ENCODE results near the gene RABGAP1L. TPM values are rescaled to one million over a fixed set of nuclear protein-coding genes. Genes with fewer than 3 reads are reported as not detected.
"Not testable (repeated sequence)": the region's sequence is repeated elsewhere in the genome, so short reads cannot be mapped to it uniquely, and the experiment has no call there.

Gene RABGAP1L
- total RNA-seq, 1 donor from 2014 or later = 53.6 TPM

DNA sequence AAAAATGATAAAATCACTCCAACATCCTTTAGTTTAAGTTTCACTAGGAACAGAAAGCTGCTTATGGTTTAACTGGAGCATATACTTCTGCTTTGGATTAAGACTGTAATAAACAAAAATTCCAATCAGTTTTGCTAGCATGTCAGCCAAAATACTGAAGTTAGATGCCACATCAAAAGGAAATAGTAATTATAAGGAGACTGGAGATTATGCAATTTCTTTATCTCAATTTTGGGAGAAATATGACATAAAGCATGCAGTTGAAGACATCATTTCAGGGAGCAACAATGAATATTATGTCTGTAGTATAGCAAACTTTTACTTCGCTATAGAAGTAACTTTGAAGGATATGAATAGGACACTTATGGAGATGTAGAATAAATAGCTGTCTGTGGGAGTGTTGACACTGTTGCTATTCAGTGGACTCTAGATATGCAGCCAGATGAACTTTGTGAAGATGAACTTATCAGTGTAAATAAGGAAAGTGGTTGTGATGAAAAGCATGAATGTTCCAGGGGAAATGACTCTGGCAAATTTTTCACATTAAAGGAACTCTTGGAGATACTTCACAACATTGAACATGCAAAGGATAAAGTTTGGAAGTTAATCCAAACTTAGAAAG lies 107.8 kb downstream of the RABGAP1L start:
- DNase-seq (no peak), ATAC-seq (ENCODE audit: poor library complexity) (peak; percentile 74)
- intact Hi-C loops (cut with DNase I) = no loop called here

DNA sequence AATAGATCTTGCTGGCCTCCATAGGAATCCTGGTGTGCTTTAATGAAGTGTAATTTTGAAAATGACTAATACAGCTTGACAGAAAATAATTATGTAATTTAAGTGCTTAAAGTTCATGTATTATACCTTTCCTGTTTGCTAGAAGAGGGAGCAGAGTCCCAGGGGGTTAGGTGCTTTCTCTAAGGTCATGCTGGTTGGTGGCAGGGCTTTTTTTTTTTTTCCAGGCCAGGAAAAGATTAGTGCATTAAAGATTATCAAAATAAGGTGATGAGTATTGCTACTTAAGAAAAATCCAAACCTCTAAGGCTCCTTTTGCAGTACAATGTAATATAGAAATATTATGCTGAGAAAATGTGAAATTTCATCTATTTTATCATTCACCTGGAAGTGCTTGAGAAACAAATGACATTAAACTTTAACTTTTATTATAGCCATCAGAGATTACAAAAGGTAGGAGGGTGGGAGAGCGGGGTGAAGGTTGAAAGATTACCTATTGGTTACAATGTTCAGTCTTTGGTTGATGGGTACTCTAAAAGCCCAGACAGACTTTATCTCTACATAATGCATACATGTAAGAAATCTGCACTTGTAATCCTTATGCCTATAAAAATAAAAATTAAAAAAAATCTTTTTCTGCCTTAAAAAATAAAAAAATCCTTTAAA lies 110.8 kb downstream of the RABGAP1L start:
- intact Hi-C loops (cut with DNase I) = no loop called here
- ATAC-seq (ENCODE audit: poor library complexity) (no peak), DNase-seq (no peak)

DNA sequence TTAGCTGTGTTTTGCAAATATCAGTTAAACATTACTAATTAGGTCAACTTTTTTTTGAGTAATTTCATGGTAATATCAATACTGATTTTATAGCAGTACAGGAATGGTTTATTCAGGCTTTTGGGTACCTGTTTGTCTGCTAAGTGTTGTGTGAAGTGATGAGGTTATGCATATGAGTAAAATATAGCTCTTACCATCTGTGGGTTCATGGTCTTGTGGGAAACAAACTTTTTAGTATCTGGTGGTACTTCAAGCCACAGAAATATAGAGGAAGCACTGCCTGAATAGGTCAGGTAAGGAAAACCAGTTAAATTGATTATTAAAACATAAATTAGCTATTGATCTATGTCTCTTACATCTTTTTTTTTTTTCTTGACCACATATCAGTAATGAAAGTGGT lies 113.9 kb downstream of the RABGAP1L start:
- DNase-seq = no peak
- ATAC-seq (ENCODE audit: poor library complexity) = no peak
- intact Hi-C loops (cut with DNase I) = no loop called here

GRCh38 chr1:174273776-174274175 lies 114.5 kb downstream of the RABGAP1L start:
- ATAC-seq (ENCODE audit: poor library complexity) (no peak), DNase-seq (no peak)
- intact Hi-C loops (cut with DNase I) = no loop called here

- DNase-seq (no peak), ATAC-seq (ENCODE audit: poor library complexity) (no peak)
- intact Hi-C loops (cut with DNase I) = no loop called here
These were observed 115.1 kb downstream of the RABGAP1L start for GRCh38 chr1:174274452-174274851.

GRCh38 chr1:174274884-174275283 lies 115.6 kb downstream of the RABGAP1L start:
- ATAC-seq (ENCODE audit: poor library complexity) = no peak
- no peak for DNase-seq
- intact Hi-C loops (cut with DNase I) = no loop called here

DNA sequence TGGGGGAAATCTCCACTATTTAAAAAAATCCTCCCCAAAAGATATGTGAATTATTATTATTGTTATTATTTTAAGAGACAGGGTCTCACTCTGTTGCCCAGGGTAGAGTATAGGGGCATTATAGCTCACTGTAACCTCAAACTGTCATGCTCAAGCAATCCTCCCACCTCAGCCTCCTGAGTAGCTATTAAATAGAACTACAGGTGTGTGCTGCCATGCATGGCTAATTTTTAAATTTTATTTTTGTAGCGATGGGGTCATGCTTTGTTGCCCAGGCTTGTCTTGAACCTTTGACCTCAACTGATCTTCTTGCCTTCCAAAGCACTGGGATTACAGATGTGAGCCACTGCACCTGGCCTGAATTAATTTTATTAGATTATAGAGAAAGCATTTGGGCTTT lies 116.8 kb downstream of the RABGAP1L start:
- DNase-seq = no peak
- intact Hi-C loops (cut with DNase I) = no loop called here
- ATAC-seq (ENCODE audit: poor library complexity) = no peak

GRCh38 chr1:174284052-174284451 lies 124.7 kb downstream of the RABGAP1L start:
- intact Hi-C loops (cut with DNase I) = no loop called here
- no peak for ATAC-seq (ENCODE audit: poor library complexity)
- no peak for DNase-seq

DNA sequence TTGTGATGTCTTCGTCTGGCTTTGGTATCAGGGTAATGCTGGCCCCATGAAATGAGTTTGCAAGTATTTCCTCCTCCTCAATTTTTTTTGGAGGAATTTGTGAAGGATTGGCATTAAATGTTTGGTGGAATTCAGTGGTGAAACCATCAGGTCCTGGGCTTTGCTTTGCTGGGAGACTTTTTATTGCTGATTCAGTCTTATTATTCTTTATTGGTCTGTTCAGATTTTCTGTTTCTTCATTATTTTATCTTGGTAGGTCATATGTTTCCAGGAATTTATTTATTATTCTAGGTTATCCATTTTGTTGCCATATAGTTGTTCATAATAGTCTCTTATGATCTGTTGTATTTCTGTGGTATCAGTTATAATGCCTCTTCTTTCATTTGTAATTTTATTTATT lies 126.7 kb downstream of the RABGAP1L start:
- no peak for ATAC-seq (ENCODE audit: poor library complexity)
- intact Hi-C loops (cut with DNase I) = no loop called here
- no peak for DNase-seq

GRCh38 chr1:174289644-174290310 lies 130.5 kb downstream of the RABGAP1L start:
- intact Hi-C loops (cut with DNase I) = no loop called here
- ATAC-seq (ENCODE audit: poor library complexity) (peak; percentile 82), DNase-seq (peak; percentile 47)

DNA sequence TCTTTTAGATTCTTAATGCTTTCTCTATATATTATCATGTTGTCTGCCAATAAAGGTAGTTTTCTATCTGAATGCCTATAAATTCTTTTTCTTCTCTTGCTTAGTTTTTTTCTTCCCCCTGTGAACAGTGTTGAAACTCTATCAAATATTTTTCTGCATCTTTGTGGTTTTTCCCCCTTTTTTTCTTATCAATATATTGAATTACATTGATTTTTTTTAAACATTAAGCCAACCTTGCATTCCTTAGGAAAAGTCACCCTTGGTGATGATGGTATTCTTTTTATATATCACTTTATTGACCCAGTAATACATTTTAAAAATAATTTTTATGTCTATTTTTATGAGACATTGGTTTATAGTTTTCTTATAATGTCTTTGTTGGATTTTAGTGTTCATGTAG lies 131.7 kb downstream of the RABGAP1L start:
- DNase-seq = no peak
- intact Hi-C loops (cut with DNase I) = no loop called here
- no peak for ATAC-seq (ENCODE audit: poor library complexity)

GRCh38 chr1:174296309-174296708 lies 137.0 kb downstream of the RABGAP1L start:
- DNase-seq (no peak), ATAC-seq (ENCODE audit: poor library complexity) (no peak)
- intact Hi-C loops (cut with DNase I) = no loop called here

DNA sequence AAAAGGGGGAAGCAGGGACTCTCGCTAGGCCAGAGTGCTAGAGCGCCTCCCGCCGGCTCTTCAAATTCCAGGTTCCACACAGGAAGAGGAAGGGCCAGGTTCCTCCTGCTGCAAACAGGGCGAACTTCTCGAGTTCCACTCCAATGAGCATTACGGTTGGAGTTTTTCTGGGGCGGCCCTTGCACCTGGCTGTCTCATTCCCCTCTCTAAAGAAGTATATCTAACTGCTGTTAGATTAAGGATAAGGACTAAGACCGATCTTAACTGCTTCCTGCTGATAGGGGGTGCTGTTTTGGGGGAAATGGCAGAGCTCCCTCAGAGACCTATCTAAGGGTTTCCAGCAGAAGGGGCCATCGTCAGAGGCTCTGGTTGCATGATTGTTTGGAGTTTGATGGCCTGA lies 138.0 kb downstream of the RABGAP1L start:
- intact Hi-C loops (cut with DNase I) = no loop called here
- ATAC-seq (ENCODE audit: poor library complexity) (no peak), DNase-seq (no peak)

- ATAC-seq (ENCODE audit: poor library complexity) (no peak), DNase-seq (no peak)
- intact Hi-C loops (cut with DNase I) = no loop called here
These were observed 142.2 kb downstream of the RABGAP1L start for GRCh38 chr1:174301295-174302077.

DNA sequence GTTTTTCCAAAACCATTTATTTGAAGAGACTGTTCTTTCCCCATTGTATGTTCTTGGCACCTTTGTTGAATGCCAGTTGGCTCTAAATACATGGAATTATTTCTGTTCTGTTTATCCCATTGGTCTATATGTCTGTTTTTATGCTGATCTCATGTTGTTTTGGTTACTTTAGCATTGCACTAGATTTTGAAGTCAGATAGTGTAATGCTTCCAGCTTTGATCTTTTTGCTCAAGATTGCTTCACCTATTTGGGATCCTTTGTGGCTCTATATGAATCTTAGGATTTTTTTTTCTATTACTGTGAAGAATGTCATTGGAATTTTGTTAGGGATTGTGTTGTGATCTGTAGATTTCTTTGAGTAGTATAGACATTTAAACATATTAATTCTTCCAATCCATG lies 149.3 kb downstream of the RABGAP1L start:
- DNase-seq (no peak), ATAC-seq (ENCODE audit: poor library complexity) (no peak)
- intact Hi-C loops (cut with DNase I) = no loop called here

- ATAC-seq (ENCODE audit: poor library complexity) (no peak), DNase-seq (no peak)
- intact Hi-C loops (cut with DNase I) = no loop called here
These were observed 150.2 kb downstream of the RABGAP1L start for GRCh38 chr1:174309490-174309889.

GRCh38 chr1:174314433-174314832 lies 155.1 kb downstream of the RABGAP1L start:
- DNase-seq = no peak
- ATAC-seq (ENCODE audit: poor library complexity) = no peak
- intact Hi-C loops (cut with DNase I) = no loop called here

DNA sequence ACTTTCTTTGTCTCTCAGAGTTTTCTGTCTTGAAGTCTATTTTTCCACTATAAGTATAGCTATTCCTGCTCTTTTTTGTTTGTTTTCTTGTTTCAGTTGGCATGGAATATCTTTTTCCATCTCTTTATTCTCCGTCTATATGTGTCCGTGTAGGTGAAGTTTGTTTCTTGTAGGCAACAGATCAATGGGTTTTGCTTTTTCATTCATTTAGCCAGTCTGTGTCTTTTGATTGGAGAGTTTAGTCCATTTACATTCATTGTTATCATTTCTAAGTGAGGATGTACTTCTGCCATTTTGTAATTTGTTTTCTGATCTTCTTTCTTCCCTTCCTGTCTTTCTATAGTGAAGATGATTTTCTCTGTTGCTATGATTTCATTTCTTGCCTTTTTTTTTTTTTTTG lies 155.9 kb downstream of the RABGAP1L start:
- intact Hi-C loops (cut with DNase I) = no loop called here
- no peak for DNase-seq
- ATAC-seq (ENCODE audit: poor library complexity) = no peak

GRCh38 chr1:174320897-174321296 lies 161.6 kb downstream of the RABGAP1L start:
- intact Hi-C loops (cut with DNase I); DNase-seq; ATAC-seq (ENCODE audit: poor library complexity): not testable (repeated sequence)
